LNCaP clone FGC (cell line): ENCODE measurements around the gene MPST.

ENCODE experiments used
- DNase-seq: peaks from one replicate; pipeline ENCODE4 v3.0.0-alpha.2; 2011; ENCODE audit warnings: low read depth
- H3K4me3 ChIP-seq: 2 replicates; pipeline ENCODE4 v1.5.1; 2011; ENCODE audit warnings: mild to moderate bottlenecking, low read depth, low read length, control low read depth
- CTCF ChIP-seq: IDR thresholded peaks from 2 replicates; pipeline ENCODE4 v1.5.1; 2012; ENCODE audit warnings: mild to moderate bottlenecking; ENCODE audit not compliant: control insufficient read depth, insufficient read depth; ENCODE audit errors: extremely low read depth

MPST gene

GRCh38 chr22:37021710-37022482 lies 2.4 kb downstream of the MPST start:
- no peak for DNase-seq
- H3K4me3 ChIP-seq, result no peak overlapping the region
- peak; percentile 50 for TF ChIP-seq CTCF

GRCh38 chr22:37022483-37023337 lies 3.2 kb downstream of the MPST start:
- no peak for DNase-seq
- TF ChIP-seq CTCF, result no peak
- H3K4me3 ChIP-seq, result no peak overlapping the region

GRCh38 chr22:37023743-37024338 lies 4.3 kb downstream of the MPST start:
- DNase-seq, result no peak
- H3K4me3 ChIP-seq, result no peak overlapping the region
- TF ChIP-seq CTCF, result no peak

- no peak for DNase-seq
- H3K4me3 ChIP-seq, result no peak overlapping the region
- no peak for TF ChIP-seq CTCF
These were observed 5.0 kb downstream of the MPST start for GRCh38 chr22:37024339-37025157.

GRCh38 chr22:37025500-37026070 lies 6.0 kb downstream of the MPST start:
- no peak for TF ChIP-seq CTCF
- H3K4me3 ChIP-seq, result no peak overlapping the region
- DNase-seq, result no peak

- H3K4me3 ChIP-seq, result no peak overlapping the region
- no peak for DNase-seq
- no peak for TF ChIP-seq CTCF
These were observed 6.8 kb downstream of the MPST start for GRCh38 chr22:37026325-37026724.
